ENCODE results near the gene CDKAL1.

- no peak for TF ChIP-seq POLR2AphosphoS5 (IDR thresholded peaks at IDR 0.05; ENCODE audit: insufficient read depth in 1 of 2, low read depth in 1 of 2)
- no peak for TF ChIP-seq CTCF (IDR thresholded peaks at IDR 0.05)
Observed at GRCh38 chr6:21263531-21264287, 729.5 kb downstream of the CDKAL1 start.

Data from vagina (tissue), 2 donors.